Nephron (organoid): ENCODE data around the gene ALK.

Experiments
- H3K27ac Mint-ChIP-seq, 3 experiments: 2 replicates each; pipeline ENCODE4 v1.8.0; 2020; ENCODE audit warnings: mixed read lengths in 3 of 3, mild to moderate bottlenecking in 2 of 3, moderate library complexity in 1 of 3
- H3K27me3 Mint-ChIP-seq: 2 replicates; pipeline ENCODE4 v1.8.0; 2021; ENCODE audit warnings: low read depth, mild to moderate bottlenecking, moderate library complexity, mixed read lengths
- H3K36me3 Mint-ChIP-seq: 2 replicates; pipeline ENCODE4 v1.8.0; 2020; ENCODE audit warnings: low read depth, mixed read lengths
- H3K4me1 Mint-ChIP-seq: 2 replicates; pipeline ENCODE4 v1.8.0; 2020; ENCODE audit warnings: mixed read lengths
- H3K4me3 Mint-ChIP-seq, 3 experiments: 2 replicates each; pipeline ENCODE4 v1.8.0; 2020; ENCODE audit warnings: mild to moderate bottlenecking in 3 of 3, mixed read lengths in 3 of 3, moderate library complexity in 2 of 3
- H3K9me3 Mint-ChIP-seq: 2 replicates; pipeline ENCODE4 v1.8.0; 2020; ENCODE audit warnings: mixed read lengths
- TF ChIP-seq, protein P1 (sequence below), 3 experiments: fragments of 200-600 bp; sonication (generic); IDR thresholded peaks; one replicate each; pipeline ENCODE4 v1.5.0; 2021; ENCODE audit warnings: antibody characterized with exemption in 3 of 3; ENCODE audit not compliant: unreplicated experiment in 3 of 3

The ALK gene

DNA sequence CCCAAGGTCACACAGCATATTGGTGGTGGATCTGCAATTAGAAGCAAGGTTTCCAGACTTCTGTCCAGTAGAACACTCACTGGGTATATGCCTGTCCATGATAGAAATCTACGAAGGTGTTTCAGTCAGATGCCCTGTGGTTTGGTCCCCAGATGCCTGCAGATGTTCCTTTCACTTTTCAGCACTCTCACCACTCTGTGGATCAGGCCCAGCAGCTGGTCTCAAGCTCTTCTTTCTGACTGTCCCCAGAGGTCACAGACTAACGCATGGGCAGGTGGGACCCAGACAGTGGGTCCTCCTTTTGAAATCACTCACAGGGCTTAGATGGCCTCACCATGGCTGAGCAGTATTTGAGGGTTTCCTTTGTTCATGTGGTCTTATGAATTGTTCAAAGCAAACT lies 376.5 kb downstream of the ALK start:
- no peaks in the 10 kb centered on the region for H3K4me1 Mint-ChIP-seq
- H3K27ac Mint-ChIP-seq: no peak overlapping the region
- no peak overlapping the region for H3K4me3 Mint-ChIP-seq
- TF ChIP-seq, protein P1, sequence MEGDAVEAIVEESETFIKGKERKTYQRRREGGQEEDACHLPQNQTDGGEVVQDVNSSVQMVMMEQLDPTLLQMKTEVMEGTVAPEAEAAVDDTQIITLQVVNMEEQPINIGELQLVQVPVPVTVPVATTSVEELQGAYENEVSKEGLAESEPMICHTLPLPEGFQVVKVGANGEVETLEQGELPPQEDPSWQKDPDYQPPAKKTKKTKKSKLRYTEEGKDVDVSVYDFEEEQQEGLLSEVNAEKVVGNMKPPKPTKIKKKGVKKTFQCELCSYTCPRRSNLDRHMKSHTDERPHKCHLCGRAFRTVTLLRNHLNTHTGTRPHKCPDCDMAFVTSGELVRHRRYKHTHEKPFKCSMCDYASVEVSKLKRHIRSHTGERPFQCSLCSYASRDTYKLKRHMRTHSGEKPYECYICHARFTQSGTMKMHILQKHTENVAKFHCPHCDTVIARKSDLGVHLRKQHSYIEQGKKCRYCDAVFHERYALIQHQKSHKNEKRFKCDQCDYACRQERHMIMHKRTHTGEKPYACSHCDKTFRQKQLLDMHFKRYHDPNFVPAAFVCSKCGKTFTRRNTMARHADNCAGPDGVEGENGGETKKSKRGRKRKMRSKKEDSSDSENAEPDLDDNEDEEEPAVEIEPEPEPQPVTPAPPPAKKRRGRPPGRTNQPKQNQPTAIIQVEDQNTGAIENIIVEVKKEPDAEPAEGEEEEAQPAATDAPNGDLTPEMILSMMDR (IDR thresholded peaks at IDR 0.05; ENCODE audit: unreplicated experiment in 3 of 3): no peak
- H3K36me3 Mint-ChIP-seq: no peaks in the 10 kb centered on the region
- H3K27me3 Mint-ChIP-seq: peaks cover 17% of the 10 kb centered on the region
- H3K9me3 Mint-ChIP-seq: no peaks in the 10 kb centered on the region

DNA sequence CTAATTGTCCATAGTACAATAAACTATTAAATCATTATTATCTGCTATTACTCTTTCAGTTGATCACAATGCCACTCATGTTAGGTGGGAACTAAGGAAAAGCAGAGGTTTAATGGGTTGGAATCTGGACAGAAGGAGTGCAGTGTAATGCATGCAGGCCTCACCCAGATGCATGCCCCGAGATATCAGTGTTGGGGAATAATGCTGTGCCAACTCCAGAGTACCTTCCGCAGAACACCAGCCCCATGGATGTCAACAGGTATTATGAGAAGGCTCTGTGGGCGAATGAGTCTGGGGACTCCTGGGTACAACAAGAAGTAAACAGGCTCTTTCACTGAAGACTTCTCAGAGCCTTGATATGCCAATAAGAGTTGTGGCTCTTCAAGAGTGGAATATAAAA lies 377.4 kb downstream of the ALK start:
- H3K27me3 Mint-ChIP-seq: peaks cover 17% of the 10 kb centered on the region
- H3K36me3 Mint-ChIP-seq: no peaks in the 10 kb centered on the region
- no peaks in the 10 kb centered on the region for H3K4me1 Mint-ChIP-seq
- no peak overlapping the region for H3K27ac Mint-ChIP-seq
- H3K9me3 Mint-ChIP-seq: no peaks in the 10 kb centered on the region
- TF ChIP-seq, protein P1 (IDR thresholded peaks at IDR 0.05; ENCODE audit: unreplicated experiment in 3 of 3): no peak
- H3K4me3 Mint-ChIP-seq: no peak overlapping the region

DNA sequence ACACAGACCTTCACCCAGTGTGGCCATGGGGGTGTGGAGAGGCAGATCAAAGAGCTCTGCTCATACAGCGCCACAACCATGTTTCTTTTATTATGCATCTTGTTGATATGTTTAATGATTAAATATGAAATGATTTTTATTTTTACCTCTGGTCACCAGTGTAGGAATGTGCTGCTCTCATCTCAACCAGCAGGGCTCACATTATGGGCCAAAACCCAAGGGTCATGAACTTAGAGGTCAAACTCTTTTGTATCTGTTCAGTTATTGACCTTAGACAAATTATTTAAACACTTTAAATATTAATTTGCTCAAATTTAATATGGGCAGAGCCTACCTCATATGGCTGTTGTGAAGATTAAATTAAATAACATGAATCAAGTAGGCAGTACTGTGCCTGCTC lies 386.2 kb downstream of the ALK start:
- H3K4me1 Mint-ChIP-seq: peaks cover 20% of the 10 kb centered on the region
- H3K4me3 Mint-ChIP-seq: no peak overlapping the region

DNA sequence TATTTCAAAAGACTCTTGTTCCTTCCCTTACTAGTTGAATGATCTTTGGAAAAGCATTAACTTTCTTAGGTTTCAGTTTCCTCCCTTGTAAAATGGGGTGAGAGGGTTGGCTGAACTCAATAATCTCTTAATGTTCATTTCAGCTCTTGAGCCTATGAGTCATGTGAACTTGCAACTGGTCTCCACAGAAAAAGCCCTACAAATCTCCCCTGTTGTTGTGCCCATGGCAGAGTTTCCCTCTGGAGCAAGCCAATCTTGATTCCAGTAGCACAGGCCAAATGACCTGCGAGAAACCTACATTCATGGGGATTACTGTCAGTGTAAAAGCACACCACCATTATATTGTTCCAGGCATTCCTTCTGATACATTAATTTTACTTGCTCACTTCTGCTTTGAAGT lies 388.9 kb downstream of the ALK start:
- Mint-ChIP-seq H3K27ac (no peak overlapping the region), H3K4me3 (no peak overlapping the region), H3K27me3 (peaks cover 6% of the 10 kb centered on the region), H3K9me3 (no peaks in the 10 kb centered on the region), H3K4me1 (peaks cover 39% of the 10 kb centered on the region), H3K36me3 (no peaks in the 10 kb centered on the region)
- TF ChIP-seq, protein P1 (IDR thresholded peaks at IDR 0.05; ENCODE audit: unreplicated experiment in 3 of 3): no peak

More for the DNA sequence above, 386.2 kb downstream of the ALK start:
- H3K36me3 Mint-ChIP-seq: no peaks in the 10 kb centered on the region
- no peak overlapping the region for H3K27ac Mint-ChIP-seq
- no peaks in the 10 kb centered on the region for H3K27me3 Mint-ChIP-seq
- TF ChIP-seq, protein P1 (IDR thresholded peaks at IDR 0.05; ENCODE audit: unreplicated experiment in 3 of 3): no peak
- no peaks in the 10 kb centered on the region for H3K9me3 Mint-ChIP-seq

DNA sequence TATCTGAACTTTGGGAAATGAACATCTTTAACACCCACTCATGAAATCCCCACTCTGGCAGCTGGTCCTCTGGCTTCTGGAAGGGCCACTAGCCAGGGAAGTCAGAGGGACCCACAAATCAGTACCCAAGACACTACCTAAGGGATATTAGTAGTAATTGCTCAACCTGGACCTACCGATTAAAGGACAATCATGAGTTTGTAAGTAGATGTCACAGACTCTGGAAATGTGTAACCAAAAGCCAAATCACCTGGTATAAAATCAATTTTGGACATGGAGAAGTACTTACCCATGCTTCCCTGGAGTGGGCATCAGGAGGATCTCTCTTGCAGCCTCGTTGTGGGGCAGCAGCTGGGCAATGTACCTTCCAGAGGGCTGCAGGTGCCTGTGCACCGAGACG lies 389.8 kb downstream of the ALK start:
- Mint-ChIP-seq H3K9me3 (no peaks in the 10 kb centered on the region), H3K36me3 (no peaks in the 10 kb centered on the region), H3K4me1 (peaks cover 40% of the 10 kb centered on the region), H3K27me3 (peaks cover 6% of the 10 kb centered on the region), H3K27ac (no peak overlapping the region), H3K4me3 (no peak overlapping the region)
- TF ChIP-seq, protein P1 (IDR thresholded peaks at IDR 0.05; ENCODE audit: unreplicated experiment in 3 of 3): no peak

DNA sequence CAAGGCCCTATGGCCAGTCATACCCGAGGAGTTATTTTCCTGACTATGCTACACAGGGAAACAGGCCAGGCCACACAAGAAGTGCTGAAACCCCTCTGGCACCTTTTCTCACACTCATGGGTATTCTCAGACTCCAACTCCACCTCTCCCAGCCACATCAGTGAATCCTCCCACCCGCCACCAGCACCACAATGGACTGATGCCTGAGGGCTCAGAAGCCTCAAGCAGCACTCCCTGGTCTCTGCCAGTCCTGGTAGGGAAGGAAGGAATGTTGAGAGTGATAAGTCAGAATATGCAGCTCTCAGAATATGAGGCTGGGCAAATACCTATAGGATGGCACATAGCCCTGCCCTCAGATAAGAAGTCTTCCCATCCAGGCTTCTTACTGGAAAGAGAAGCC lies 391.1 kb downstream of the ALK start:
- peaks cover 6% of the 10 kb centered on the region for H3K27me3 Mint-ChIP-seq
- no peak overlapping the region for H3K4me3 Mint-ChIP-seq
- H3K4me1 Mint-ChIP-seq: peaks cover 48% of the 10 kb centered on the region
- TF ChIP-seq, protein P1 (IDR thresholded peaks at IDR 0.05; ENCODE audit: unreplicated experiment in 3 of 3): no peak
- H3K36me3 Mint-ChIP-seq: no peaks in the 10 kb centered on the region
- H3K9me3 Mint-ChIP-seq: no peaks in the 10 kb centered on the region
- H3K27ac Mint-ChIP-seq: no peak overlapping the region
